GM21717 (cell line): Measurements from ENCODE around the gene KIAA1586.
"Not testable (repeated sequence)": the region's sequence is repeated elsewhere in the genome, so short reads cannot be mapped to it uniquely, and the experiment has no call there.

Experiments used
- ATAC-seq: cut with Tn5 transposase; IDR thresholded peaks from one replicate; pipeline ENCODE4 v1.9.1; 2021; ENCODE audit warnings: mild to moderate bottlenecking, moderate library complexity; ENCODE audit not compliant: unreplicated experiment

KIAA1586 gene

GRCh38 chr6:57044061-57044460, 2.4 kb upstream of the KIAA1586 start:
- ATAC-seq: not testable (repeated sequence)

DNA sequence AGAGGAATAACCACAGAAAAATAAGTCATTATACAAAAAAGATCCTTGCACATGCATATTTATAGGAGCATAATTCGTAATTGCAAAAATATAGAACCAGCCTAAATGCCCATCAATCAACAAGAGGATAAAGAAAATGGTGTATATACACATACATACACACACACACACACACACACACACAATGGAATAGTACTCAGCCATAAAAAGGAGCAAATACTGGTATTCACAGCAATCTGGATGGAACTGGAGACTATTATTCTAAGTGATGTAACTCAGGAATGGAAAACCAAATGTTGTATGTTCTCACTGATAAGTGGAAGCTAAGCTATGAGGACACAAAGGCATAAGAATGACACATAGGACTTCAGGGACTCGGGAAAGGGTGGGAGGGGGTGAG, 1.9 kb upstream of the KIAA1586 start:
- no peak for ATAC-seq

GRCh38 chr6:57047257-57047585, 728 bp downstream of the KIAA1586 start:
- ATAC-seq: peak; percentile 22

- not testable (repeated sequence) for ATAC-seq
Measured at GRCh38 chr6:57047859-57048258, 1.4 kb downstream of the KIAA1586 start.

GRCh38 chr6:57048577-57048976, 2.1 kb downstream of the KIAA1586 start:
- ATAC-seq: no peak

- ATAC-seq: no peak
Measured at GRCh38 chr6:57063847-57064246, 17.4 kb downstream of the KIAA1586 start.

GRCh38 chr6:57064809-57065208, 18.3 kb downstream of the KIAA1586 start:
- no peak for ATAC-seq

DNA sequence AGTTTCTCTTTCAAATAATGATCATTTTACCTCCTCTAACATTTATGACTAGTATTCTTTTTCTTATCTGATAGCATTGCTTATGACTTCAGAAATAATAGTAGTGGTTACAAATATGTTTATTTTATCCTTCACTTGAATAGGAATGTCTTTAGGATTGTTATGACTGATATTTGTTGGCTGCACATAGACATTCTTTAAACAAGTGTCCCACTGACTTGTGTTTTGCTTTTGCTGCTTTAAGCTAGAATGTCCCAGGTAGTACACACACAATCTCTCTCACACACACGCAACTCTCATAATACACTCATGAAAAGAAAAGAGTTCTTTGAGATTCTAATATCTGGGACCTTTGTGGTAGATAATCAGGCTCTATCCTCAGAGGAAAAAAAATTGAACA, 21.6 kb downstream of the KIAA1586 start:
- ATAC-seq: no peak

DNA sequence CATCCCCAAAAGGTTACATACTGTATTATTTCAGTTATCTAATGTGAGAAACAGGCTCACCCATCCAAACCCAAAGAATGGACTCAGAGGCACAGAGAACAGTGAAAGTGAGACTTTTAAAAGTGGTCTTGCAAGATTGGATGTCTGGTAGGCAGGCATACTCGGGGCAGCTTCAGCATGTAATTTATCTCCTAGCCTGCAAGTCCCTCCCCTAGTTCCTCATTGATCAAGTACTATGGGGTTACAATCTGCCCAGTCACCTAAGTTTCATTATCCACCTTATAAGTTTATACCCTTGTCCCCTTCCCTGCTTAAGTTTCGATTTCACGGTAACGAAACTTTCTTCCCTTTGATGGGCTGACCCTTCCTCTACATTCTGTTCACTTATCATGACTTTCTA, 22.7 kb downstream of the KIAA1586 start:
- no peak for ATAC-seq

GRCh38 chr6:57069920-57070331, 23.4 kb downstream of the KIAA1586 start:
- no peak for ATAC-seq

DNA sequence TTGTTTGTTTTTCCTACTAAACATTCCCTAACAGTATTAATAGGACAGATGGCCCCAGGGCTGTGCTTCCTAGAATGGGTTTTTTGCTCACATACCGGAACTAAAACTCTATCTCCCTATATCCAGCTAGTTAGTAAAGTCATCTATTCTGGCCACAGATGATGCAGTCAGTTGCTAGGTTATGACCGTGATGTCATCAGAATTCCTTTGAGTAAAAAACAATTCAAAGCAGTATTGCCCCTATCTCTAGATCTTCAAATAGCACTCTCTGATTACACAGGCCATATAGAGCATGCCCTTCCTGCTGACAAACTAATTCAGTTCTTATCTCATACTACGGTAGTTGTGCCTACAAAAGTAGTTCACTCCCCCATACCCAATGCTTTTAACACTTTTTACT, 25.6 kb downstream of the KIAA1586 start:
- no peak for ATAC-seq

DNA sequence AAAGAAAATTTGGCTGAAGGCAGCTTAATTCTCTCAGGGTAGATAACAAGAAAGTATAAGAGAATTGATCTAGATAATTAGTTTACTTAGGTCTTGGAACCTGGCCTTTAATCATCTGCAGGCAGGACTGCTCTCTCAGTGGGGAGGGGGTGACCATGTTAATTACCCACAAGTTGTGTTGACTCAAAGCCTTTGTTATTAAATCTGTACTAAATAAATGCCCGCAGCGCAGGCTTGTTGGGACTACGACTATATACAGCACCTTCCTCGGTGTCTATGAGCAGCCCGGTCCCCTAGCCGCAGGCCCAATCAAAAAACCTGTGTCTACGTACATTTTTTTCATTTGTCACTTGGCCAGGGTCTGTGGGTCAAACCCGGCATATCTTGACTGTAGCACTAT, 27.9 kb downstream of the KIAA1586 start:
- no peak for ATAC-seq

DNA sequence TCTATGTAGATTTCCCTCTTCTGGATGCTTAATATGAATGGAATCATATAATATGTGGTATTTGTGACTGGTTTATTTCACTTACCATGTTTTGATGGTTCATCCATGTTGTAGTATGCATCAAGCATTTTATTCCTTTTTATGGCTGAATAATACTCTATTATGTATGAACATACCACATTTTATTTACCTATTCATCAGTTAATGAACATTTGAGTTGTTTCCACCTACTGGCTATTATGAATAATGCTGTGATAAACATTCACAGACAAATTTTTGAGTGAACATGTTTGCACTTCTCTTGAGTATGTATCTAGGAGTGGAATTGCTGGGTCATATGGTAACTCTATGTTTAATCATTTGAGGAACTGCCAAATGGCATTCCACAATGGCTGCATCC, 28.6 kb downstream of the KIAA1586 start:
- no peak for ATAC-seq

GRCh38 chr6:57078531-57079207, 32.2 kb downstream of the KIAA1586 start:
- no peak for ATAC-seq

DNA sequence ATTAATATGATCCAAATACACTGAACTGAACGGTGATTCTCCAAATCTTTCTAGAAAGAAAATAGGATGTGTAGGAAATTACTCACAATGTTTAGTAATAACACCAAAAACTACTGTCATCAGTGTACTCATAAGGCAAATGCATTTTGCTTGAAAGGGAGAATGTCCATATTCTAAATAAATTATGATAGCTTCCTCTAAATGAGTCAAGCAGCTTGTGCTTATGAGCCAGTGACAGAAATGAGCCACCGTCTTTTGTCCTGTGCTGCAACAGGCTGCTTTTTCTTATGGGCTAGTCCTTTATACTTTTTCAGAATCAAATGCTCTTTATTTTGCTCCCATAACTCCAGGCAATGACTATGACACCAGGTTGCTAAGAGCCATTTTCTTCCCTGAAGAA, 39.0 kb downstream of the KIAA1586 start:
- ATAC-seq: no peak

DNA sequence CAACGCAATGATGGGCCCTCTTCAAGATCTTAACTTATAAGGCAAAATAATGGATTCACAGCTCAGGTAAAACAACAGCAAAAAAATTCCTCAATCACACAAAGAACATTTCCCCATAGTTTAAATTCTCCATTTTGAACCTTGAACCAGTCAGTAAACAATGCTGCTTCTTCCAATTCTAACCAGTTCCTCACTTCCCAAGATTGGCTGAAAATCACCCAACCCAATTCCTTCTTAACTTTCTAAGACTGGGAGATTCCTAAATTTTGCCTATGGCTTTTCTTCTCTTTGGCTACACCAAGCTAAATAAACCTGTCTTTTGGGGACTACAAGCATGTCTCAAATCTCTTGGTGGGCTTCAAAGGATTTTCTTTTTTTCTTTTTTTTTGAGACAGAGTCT, 40.4 kb downstream of the KIAA1586 start:
- no peak for ATAC-seq

DNA sequence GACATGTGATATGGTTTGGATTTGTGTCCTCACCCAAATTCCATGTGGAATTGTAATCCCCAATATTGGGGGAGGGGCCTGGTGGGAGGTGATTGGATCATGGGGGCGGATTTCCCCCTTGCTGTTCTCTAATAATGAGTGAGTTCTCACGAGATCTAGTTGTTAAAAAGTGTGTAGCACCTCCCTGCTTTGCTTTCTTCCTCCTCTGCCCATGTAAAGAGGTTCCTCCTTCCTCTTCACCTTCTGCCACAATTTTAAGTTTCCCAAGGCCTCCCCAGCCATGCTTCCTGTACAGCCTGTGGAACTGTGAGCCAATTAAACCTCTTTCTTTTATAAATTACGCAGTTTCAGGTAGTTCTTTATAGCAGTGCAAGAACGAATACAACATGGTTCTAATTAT, 41.4 kb downstream of the KIAA1586 start:
- ATAC-seq: no peak

GRCh38 chr6:57089265-57089664, 42.8 kb downstream of the KIAA1586 start:
- no peak for ATAC-seq

GRCh38 chr6:57089687-57090457, 43.4 kb downstream of the KIAA1586 start, which contains the start of gene ZNF451:
Gene ZNF451, plus strand, starts transcription at chr6:57090188. Its CDS starts 66 bp downstream, at chr6:57090254.
- ATAC-seq: peak; percentile 93

DNA sequence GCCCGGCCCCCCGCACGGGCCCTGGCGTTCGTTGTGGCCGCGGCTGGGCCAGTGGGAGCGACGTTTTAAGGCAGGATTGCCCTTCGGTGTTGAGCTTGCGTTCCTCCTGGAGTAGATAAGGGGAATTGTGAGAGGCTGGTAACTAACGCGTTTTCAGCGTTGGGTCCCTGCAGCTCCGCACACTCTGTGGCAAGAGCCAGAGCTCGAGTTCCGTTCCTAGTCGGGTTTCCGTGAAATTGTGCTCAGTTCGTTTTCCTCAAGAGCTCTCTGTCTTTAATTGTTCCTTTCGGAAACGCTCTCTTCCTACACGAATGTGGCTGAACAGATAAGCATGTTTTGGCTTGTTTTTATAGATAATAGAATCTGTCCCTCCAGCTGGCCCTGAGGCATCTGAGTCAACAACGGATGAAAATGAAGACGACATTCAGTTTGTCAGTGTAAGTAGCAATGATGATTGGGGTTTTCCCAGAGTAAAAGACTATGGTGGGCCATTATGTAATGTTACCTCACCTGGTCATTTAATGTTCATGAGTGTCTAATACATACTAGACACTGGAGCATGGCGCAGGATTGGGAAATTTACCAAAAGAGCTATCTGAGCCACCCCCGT, 44.1 kb downstream of the KIAA1586 start:
- ATAC-seq: peak; percentile 21

DNA sequence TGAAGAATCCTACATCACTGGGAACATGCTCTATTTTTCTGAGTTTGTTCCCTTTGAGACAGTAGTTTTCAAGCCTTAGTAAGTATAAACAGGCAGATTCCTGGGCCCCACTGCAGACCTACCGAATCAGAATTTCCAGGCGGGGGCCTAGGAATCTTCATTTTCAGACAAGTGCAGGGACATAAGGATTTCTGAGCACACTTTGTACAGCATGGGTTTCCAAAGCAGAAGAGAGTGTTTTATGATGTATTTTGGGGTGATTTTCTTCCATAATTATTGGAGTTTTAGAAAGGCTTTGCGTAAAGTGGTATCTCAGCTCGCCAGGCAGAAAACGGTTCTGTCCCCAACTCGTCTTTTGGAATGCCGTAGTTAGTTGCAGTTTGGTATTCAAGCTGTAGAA, 44.9 kb downstream of the KIAA1586 start:
- ATAC-seq: not testable (repeated sequence)

GRCh38 chr6:57094689-57095088, 48.2 kb downstream of the KIAA1586 start:
- no peak for ATAC-seq
